ENCODE results near the gene MESD.
"Not testable (repeated sequence)": the region's sequence is repeated elsewhere in the genome, so short reads cannot be mapped to it uniquely, and the experiment has no call there.

Gene MESD

GRCh38 chr15:80967451-80967850 lies 22.2 kb downstream of the MESD start:
- in situ Hi-C loops (cut with HindIII; ENCODE audit: low sequenced_read_pairs), result loop anchor here (5.0 kb wide), 3 partner anchors 120 to 500 kb away; no protein-coding TSS in a partner anchor

GRCh38 chr15:80966431-80967197 lies 23.0 kb downstream of the MESD start:
- in situ Hi-C loops (cut with HindIII; ENCODE audit: low sequenced_read_pairs), result loop anchor here (5.0 kb wide), 3 partner anchors 119 to 499 kb away; no protein-coding TSS in a partner anchor

GRCh38 chr15:80965454-80965853 lies 24.2 kb downstream of the MESD start:
- in situ Hi-C loops (cut with HindIII; ENCODE audit: low sequenced_read_pairs), result loop anchor here (5.0 kb wide), 3 partner anchors 118 to 498 kb away; no protein-coding TSS in a partner anchor

- in situ Hi-C loops (cut with HindIII; ENCODE audit: low sequenced_read_pairs), result no loop called here
Measured at GRCh38 chr15:80958818-80959495, 30.7 kb downstream of the MESD start.

GRCh38 chr15:80957976-80958375 lies 31.6 kb downstream of the MESD start:
- in situ Hi-C loops (cut with HindIII; ENCODE audit: low sequenced_read_pairs), result no loop called here

- in situ Hi-C loops (cut with HindIII; ENCODE audit: low sequenced_read_pairs), result no loop called here
Measured at GRCh38 chr15:80957556-80957955, 32.1 kb downstream of the MESD start.

- in situ Hi-C loops (cut with HindIII; ENCODE audit: low sequenced_read_pairs), result not testable (repeated sequence)
Measured at GRCh38 chr15:80955571-80956452, 33.8 kb downstream of the MESD start.

GRCh38 chr15:80953953-80954778 lies 35.5 kb downstream of the MESD start:
- in situ Hi-C loops (cut with HindIII; ENCODE audit: low sequenced_read_pairs), result no loop called here

GRCh38 chr15:80953001-80953952 lies 36.3 kb downstream of the MESD start:
- in situ Hi-C loops (cut with HindIII; ENCODE audit: low sequenced_read_pairs), result no loop called here

GRCh38 chr15:80951941-80952340 lies 37.7 kb downstream of the MESD start:
- in situ Hi-C loops (cut with HindIII; ENCODE audit: low sequenced_read_pairs), result no loop called here

- in situ Hi-C loops (cut with HindIII; ENCODE audit: low sequenced_read_pairs), result no loop called here
Measured at GRCh38 chr15:80950291-80951078, 39.1 kb downstream of the MESD start.

- in situ Hi-C loops (cut with HindIII; ENCODE audit: low sequenced_read_pairs), result no loop called here
Measured at GRCh38 chr15:80949756-80950155, 39.9 kb downstream of the MESD start.

GRCh38 chr15:80948651-80949292 lies 40.8 kb downstream of the MESD start:
- in situ Hi-C loops (cut with HindIII; ENCODE audit: low sequenced_read_pairs), result no loop called here

- in situ Hi-C loops (cut with HindIII; ENCODE audit: low sequenced_read_pairs), result no loop called here
Measured at GRCh38 chr15:80946576-80946975, 43.0 kb downstream of the MESD start.

GRCh38 chr15:80945605-80946004 lies 44.0 kb downstream of the MESD start:
- in situ Hi-C loops (cut with HindIII; ENCODE audit: low sequenced_read_pairs), result no loop called here

- in situ Hi-C loops (cut with HindIII; ENCODE audit: low sequenced_read_pairs), result no loop called here
Measured at GRCh38 chr15:80944818-80945217, 44.8 kb downstream of the MESD start.

GRCh38 chr15:80942746-80943565 lies 46.7 kb downstream of the MESD start:
- in situ Hi-C loops (cut with HindIII; ENCODE audit: low sequenced_read_pairs), result no loop called here
